ENCODE data around the gene CLDN15.
A peak's percentile ranks its signal among the peaks of the same experiment; 100 is the strongest.
"Not testable (repeated sequence)": the region's sequence is repeated elsewhere in the genome, so short reads cannot be mapped to it uniquely, and the experiment has no call there.

Gene CLDN15

GRCh38 chr7:101218236-101219125, 19.1 kb downstream of the CLDN15 start:
- DNase-seq = no peak

- peak; percentile 94 to 96 for DNase-seq
Measured at GRCh38 chr7:101217388-101218235, 20.0 kb downstream of the CLDN15 start, which contains the start of the genes PLOD3 and ZNHIT1. Gene PLOD3 (minus strand): TSS chr7:101217581. CDS start chr7:101217274, 307 bp downstream. Gene ZNHIT1 (plus strand): TSS chr7:101218165. CDS start chr7:101218196, 31 bp downstream.

- no peak for DNase-seq
Measured at GRCh38 chr7:101216860-101217387, 20.7 kb downstream of the CLDN15 start.

- DNase-seq = no peak
Measured at GRCh38 chr7:101216001-101216859, 21.4 kb downstream of the CLDN15 start.

- DNase-seq = no peak
Measured at GRCh38 chr7:101212014-101212413, 25.6 kb downstream of the CLDN15 start.

- DNase-seq = no peak
Measured at GRCh38 chr7:101211501-101211900, 26.1 kb downstream of the CLDN15 start.

GRCh38 chr7:101210143-101210542, 27.5 kb downstream of the CLDN15 start:
- DNase-seq = no peak

GRCh38 chr7:101208794-101209193, 28.8 kb downstream of the CLDN15 start:
- no peak for DNase-seq

GRCh38 chr7:101207459-101207858, 30.1 kb downstream of the CLDN15 start:
- no peak for DNase-seq

GRCh38 chr7:101206665-101207042, 30.9 kb downstream of the CLDN15 start:
- DNase-seq = no peak

GRCh38 chr7:101205901-101206664, 31.5 kb downstream of the CLDN15 start:
- no peak for DNase-seq

- peak in 1 of 2 donors; percentile 19 for DNase-seq
Measured at GRCh38 chr7:101203740-101204738, 33.6 kb downstream of the CLDN15 start.

- no peak for DNase-seq
Measured at GRCh38 chr7:101202603-101202918, 35.0 kb downstream of the CLDN15 start.

- DNase-seq = no peak
Measured at GRCh38 chr7:101201695-101202602, 35.7 kb downstream of the CLDN15 start.

- DNase-seq = no peak
Measured at GRCh38 chr7:101200862-101201599, 36.6 kb downstream of the CLDN15 start, which contains the start of gene MOGAT3. Gene MOGAT3 (minus strand): TSS chr7:101201036. CDS start chr7:101200854, 182 bp downstream.

- DNase-seq = no peak
Measured at GRCh38 chr7:101200504-101200861, 37.1 kb downstream of the CLDN15 start.

GRCh38 chr7:101199522-101199921, 38.1 kb downstream of the CLDN15 start:
- not testable (repeated sequence) for DNase-seq

- no peak for DNase-seq
Measured at GRCh38 chr7:101198476-101198875, 39.1 kb downstream of the CLDN15 start.

Measured in stimulated activated CD4-positive, alpha-beta T cell treated with anti-CD3 and anti-CD28 coated beads, Interleukin-2, amount 100 ng/mL, for 24 hours (primary cell).